ENCODE data around the gene SLC2A9.

Gene SLC2A9

DNA sequence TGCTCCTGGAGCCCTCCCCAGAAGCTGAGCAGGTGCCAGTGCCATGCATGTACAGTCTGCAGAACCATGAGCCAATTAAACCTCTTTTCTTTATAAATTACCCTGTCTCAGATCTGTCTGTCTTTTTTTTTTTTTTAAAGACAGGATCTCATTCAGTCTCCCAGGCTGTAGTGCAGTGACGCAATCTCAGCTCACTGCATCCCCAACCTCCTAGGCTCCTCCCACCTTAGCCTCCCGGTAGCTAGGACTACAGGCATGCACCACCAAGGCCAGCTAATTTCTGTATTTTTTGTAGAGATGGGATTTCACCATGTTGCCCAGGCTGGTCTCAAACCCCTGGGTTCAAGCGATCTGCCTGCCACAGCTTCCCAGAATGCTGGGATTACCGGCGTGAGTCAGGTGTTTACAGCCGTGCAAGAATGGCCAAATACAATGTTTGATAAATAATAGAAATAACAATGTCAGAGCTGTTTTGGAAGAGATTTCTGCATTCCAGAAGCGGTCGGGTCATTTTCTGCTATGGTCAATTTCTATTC, 68.8 kb downstream of the SLC2A9 start:
- no peak for DNase-seq

GRCh38 chr4:9949573-9949972, 71.7 kb downstream of the SLC2A9 start:
- no peak for DNase-seq

DNA sequence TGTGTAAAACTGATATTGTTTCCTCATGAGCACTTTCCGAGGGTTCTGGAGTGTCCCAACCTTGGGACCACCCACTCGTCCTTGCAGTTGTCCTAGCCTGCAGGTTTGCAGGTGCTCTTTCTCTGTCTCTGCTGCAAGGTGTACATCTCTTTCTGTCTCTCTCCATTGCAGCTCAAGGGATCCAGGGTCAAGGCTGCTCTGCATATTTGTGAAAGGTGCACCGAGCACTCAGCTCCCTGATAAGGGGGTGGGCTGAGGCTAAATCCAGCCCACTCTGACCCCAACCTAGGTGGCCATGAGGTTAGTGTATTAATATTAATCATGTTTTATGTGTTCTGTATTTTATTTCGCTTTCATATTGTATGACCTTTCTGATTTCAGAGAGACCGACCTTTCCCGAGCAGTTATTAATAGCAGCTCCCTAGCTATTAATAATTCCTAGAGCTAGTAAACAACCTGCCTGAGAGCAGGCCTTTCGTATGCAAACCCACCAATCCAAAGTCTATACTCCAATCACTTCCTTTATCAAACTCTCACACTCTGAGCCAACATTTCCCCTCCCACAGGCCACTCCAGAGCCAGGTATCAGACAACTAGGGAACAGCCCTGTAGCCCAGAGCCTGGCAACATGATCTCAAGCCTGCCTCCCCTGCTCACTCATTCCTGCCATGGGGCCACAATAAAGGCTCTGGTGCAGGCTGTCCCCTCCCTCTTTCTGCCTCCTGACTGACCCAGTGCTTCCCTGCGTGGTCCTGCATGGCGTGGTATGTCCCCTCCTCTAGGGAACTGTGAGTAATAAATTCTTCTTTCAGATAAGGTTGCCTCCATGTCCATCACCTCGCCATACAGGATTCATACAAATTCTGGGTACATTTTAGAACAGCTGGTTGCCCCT, 73.9 kb downstream of the SLC2A9 start:
- no peak for DNase-seq

DNA sequence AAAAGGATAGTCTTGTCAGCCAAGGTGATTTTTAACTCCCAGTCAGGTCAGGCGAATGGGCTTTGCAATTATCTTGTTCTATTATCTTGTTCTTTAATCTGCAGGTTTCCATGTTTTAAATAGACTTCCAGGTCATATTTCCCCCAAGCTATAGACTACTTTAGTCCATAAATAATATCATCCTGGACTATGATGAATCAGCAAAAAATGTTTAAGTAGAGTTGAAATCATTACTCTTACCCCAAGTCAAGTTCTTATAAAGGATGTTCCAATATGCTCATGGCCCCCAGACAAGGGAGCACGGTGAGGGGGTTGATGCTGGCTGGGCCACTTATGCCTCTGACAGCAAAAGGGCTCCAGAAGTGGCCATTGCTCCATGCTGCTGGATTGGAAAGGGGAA, 75.1 kb downstream of the SLC2A9 start:
- no peak for DNase-seq

GRCh38 chr4:9944431-9945425, 76.6 kb downstream of the SLC2A9 start:
- no peak for DNase-seq

DNA sequence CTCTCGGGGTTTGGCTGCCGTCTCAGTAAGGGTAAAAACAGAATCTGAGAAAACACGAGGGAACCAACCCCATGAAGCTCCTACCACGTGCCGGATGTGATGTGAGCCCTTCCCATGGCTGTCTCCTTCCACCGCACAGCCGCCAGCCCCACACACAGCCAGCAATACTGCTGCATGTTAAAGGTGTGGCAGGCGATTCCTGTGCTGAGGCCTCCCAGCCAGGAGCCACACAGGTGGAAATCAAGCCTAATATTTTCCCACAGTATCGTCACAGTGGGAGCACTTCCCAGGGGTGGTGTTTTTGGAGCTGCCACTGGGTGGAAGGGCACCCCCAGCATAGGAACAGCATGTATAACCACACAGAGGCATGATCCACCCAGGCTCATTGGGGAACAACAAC, 77.5 kb downstream of the SLC2A9 start:
- DNase-seq = no peak

DNA sequence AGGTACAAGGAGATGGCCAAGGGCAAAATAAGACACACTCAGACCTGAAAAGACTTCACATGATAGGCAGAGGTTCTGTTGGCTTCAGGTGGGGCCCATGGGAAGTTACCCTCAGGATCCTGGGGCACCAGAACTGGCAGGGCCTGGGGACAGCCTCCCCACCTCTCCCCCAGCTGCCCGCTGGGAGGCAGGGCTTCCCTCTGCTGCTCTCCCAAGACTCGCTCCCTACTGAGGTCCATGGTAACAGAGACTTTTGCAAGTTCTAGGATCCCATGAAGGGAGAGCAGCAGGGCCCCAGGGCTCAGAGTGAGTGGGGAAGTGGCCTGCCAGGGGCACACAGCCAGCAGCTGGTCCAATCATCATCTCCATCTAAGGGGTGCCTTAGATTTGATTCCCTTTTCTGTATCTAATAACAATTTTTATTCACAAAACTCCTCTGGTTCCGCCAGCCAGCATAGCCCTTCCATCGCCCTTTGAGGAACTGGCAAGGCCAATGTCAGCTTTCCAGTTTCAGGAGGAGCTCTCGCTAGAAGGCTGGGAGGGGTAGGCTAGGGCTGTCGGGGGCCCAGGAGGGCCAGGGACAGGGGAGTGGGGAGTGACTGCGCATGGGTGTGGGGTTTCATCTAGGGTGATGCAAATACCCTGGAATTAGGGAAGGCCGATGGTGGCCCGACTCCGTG, 78.2 kb downstream of the SLC2A9 start:
- no peak for DNase-seq

DNA sequence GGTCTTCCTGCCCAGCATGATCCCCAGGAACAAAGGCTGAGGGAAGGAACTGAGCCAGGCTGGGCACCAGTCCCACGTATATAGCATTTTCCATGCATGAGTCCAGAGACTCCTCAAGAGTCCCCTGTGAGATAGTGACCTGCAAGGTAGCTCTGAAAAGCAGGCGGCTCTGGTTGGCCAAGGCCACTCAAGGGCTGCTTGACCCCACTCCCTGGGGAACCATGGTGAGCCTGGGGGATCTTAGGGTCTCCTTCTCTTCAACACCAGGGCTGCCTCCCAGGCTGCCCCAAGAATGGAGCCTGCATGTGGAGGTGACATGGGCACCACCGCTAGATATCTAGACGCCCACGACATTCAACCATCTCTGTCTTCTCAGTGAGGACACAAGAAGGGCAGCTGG, 79.2 kb downstream of the SLC2A9 start:
- no peak for DNase-seq

DNA sequence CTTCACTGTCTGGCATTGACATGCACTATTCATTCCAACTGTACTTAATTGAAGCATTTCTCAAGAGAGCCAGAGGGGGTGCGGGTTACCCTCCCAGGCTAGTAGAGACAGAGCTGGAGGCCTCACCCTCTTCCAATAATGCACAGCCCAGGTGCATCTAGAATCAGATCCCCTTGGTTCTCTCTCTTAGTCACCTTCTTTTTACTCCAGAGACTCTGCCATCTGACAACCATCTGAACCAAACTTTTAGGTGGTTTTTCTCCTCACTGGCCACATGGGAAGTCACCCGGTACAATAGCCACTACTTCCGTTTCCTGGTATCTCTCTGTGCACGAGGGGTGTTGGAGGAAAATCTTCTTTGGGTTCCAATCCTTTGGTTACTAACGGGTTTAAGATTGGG, 81.3 kb downstream of the SLC2A9 start:
- no peak for DNase-seq

- no peak for DNase-seq
Measured at GRCh38 chr4:9938933-9939332, 82.4 kb downstream of the SLC2A9 start.

DNA sequence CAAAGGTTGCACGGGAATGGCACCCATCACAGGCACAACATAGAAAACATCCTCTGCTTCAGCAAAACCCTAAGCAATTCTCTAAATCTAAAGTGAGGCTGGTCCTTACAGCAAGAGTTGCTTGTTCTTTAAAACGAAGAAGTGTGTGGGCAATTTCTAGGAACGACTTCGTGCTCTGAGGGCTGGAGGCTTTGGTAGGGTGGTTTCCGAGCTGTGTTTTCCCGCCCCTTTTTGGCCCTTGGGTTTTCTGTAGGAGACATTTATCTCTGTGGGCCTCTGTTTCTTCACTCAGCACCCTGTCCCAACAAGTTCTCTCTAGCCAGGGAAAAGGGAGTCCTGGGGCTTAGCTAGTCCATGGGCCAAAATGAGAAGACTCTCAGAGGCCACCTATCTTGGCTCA, 84.2 kb downstream of the SLC2A9 start:
- no peak for DNase-seq

DNA sequence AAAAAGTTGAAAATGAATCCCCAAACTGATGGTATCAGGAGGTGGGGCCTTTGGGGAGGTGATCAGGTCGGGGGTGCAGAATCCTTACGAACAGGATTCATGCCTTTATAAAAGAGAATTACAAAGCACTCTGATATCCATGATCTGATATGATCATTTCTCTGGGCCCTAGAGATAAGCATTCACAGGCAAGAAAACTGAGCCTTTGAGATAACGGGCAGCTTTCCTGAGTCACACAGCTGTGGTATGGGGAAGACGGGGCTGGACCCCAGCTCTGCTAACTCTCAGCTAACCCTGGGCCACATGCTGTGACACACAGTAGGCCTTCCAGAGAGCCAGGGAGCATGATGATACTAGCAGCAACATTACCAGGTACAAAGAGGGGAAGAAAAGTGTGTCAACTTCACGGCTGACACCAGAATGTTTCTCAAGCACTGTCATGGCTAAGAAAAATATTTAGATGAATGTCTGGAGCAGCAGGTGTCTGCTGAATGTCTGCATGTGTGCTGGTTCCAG, 85.1 kb downstream of the SLC2A9 start:
- DNase-seq = no peak

DNA sequence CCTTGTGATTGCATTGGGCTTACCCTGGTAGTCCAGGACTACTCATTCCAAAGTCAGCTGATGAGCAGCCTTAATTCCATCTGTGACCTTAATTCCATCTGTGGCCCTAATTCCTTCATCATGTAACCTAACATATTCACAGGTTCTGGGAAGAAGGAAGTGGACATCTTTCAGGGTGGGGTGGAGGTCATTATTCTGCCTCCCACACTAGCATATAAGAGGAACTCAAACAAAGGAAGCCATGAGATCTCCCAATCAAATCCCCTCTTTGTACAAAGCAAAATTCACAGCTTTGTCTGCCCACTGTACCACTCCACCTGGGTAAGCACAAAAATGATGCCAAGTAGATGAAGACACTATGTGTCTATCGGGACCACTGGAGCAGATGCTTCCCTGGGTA, 87.3 kb downstream of the SLC2A9 start:
- no peak for DNase-seq

DNA sequence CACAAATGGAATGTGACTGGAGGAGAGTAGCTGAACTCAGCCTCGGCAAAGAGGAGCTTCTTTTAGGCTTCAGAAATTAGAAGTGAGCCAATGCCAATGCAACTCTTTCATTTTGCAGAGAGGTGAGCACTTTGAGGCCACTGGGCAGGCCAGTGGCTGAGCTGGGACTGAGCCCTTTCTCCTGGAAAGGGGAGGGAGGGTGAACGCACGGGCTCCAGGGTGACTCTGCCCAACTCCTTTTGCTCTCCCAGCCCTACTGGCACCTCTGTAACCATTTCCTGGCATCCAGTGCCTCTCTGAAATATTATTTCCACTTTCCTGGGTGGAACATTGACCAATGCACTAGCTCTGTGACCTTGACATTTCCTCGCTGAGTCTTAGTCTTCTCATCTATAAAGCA, 88.1 kb downstream of the SLC2A9 start:
- no peak for DNase-seq

DNA sequence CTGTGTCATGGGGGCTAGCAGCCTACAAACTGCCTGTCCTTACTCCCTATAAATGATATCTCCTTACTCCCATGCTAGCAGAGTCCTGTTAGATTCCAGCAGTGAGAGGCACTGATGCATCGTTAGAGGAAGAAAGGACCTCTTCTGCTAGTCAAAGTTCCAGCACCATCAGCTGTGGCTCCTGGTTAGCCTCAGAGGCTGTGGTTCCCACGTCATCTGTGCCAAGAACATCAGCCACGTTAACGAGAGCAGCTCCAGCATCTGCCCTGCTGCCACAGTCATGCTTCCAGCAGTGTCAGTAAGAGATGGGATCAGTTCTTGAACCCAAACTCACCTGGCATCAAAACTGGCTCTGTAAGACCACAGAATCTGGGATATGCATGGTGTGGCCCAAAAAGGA, 88.5 kb downstream of the SLC2A9 start:
- no peak for DNase-seq

DNA sequence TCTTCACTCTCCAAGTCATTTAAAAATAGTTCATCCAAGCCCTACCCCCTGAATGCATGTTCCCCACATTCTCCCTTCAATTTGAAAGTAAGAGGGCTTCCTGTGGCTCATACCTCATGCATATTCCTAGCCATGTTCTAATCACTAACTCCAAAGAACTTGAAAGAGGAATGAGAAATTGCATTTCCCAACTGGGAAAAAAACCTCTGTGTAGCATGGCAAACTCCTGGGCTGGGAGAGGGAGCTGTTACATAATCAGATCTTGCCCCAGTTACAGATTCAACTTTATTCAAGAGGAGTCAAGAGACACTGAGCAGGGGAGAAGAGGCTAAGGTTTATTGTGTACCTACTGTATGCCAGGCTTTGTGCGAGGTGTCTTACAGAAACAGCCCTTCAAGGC, 90.2 kb downstream of the SLC2A9 start:
- DNase-seq = no peak

GRCh38 chr4:9929111-9929510, 92.2 kb downstream of the SLC2A9 start:
- DNase-seq = no peak

GRCh38 chr4:9927341-9928007, 93.8 kb downstream of the SLC2A9 start:
- no peak for DNase-seq

DNA sequence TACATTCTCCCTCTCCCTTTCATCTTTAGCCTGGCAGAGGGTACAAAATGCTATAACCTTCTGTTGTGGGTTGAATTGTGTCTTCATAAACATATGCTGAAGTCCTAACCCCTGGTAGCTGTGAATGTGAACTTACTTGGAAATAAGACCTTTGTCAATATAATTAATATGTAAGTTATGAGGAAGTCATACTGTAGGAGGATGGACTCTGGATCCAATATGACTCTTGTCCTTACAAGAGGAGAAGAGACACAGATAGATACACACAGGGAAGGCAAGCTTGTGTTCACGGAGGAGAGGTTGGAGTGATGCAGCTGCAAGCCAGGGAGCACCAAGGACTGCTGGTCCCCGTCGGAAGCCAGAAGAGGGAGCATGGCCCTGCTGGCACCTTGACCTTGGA, 94.7 kb downstream of the SLC2A9 start:
- no peak for DNase-seq

- DNase-seq = no peak
Measured at GRCh38 chr4:9925750-9926439, 95.4 kb downstream of the SLC2A9 start.

GRCh38 chr4:9924750-9925149, 96.5 kb downstream of the SLC2A9 start:
- no peak for DNase-seq

Measured in activated naive CD4-positive, alpha-beta T cell treated with anti-CD3 and anti-CD28 coated beads, Interleukin-2, amount 50 U/mL, for 16 hours (primary cell).